WERI-Rb-1 (cell line): ENCODE data around the gene RNF19B.

Experiments used
- DNase-seq: peaks from one replicate; pipeline ENCODE4 v3.0.0-alpha.2; 2020
- H3K27ac ChIP-seq: fragments of 250-450 bp; sonication (Bioruptor Pico); 2 replicates; pipeline ENCODE4 v1.5.1; 2020; ENCODE audit warnings: mild to moderate bottlenecking, moderate library complexity
- H3K27me3 ChIP-seq: fragments of 250-450 bp; sonication (Bioruptor Pico); 2 replicates; pipeline ENCODE4 v1.5.1; 2021; ENCODE audit warnings: mild to moderate bottlenecking, low read depth, moderate library complexity; ENCODE audit not compliant: insufficient read depth, severe bottlenecking
- H3K36me3 ChIP-seq: fragments of 250-450 bp; sonication (Bioruptor Pico); 2 replicates; pipeline ENCODE4 v1.5.1; 2020; ENCODE audit warnings: mild to moderate bottlenecking, moderate library complexity
- H3K4me3 ChIP-seq: 2 replicates; pipeline ENCODE4 v1.5.1; 2011; ENCODE audit warnings: low read depth, mild to moderate bottlenecking, control low read depth, low read length
- H3K9me3 ChIP-seq: fragments of 250-450 bp; sonication (Bioruptor Pico); 2 replicates; pipeline ENCODE4 v1.5.1; 2021; ENCODE audit warnings: mild to moderate bottlenecking, moderate library complexity; ENCODE audit not compliant: severe bottlenecking
- TF ChIP-seq, protein P1 (sequence below): IDR thresholded peaks from 2 replicates; pipeline ENCODE4 v1.5.1; 2011; ENCODE audit warnings: low read depth, mild to moderate bottlenecking, control low read depth, inconsistent platforms, low read length

Gene RNF19B

DNA sequence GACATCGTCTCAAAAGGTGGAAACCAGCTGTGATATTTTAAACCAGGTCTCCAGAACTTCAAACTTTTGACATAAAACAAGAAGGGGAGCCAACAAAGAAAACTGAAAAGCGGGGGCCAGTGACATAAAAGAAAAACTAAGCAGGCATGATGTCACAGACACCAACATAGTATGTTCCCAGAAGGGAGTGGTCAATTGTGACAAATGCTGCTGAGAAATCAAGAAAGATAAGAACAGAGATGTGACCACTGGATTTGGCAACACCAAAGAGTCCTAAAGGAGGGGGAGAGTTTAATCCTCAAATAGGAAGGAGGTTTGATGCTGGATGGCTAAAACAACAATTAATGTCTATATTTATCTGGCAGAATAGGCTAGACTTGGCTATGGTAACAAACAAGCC is 2.3 kb upstream of the RNF19B start:
- Histone ChIP-seq H3K27ac (no peak overlapping the region), H3K9me3 (no peaks in the 10 kb centered on the region), H3K27me3 (no peaks in the 10 kb centered on the region), H3K4me3 (no peak overlapping the region), H3K36me3 (no peaks in the 10 kb centered on the region; the same call in 1 of the 2 replicates)
- TF ChIP-seq, protein P1, sequence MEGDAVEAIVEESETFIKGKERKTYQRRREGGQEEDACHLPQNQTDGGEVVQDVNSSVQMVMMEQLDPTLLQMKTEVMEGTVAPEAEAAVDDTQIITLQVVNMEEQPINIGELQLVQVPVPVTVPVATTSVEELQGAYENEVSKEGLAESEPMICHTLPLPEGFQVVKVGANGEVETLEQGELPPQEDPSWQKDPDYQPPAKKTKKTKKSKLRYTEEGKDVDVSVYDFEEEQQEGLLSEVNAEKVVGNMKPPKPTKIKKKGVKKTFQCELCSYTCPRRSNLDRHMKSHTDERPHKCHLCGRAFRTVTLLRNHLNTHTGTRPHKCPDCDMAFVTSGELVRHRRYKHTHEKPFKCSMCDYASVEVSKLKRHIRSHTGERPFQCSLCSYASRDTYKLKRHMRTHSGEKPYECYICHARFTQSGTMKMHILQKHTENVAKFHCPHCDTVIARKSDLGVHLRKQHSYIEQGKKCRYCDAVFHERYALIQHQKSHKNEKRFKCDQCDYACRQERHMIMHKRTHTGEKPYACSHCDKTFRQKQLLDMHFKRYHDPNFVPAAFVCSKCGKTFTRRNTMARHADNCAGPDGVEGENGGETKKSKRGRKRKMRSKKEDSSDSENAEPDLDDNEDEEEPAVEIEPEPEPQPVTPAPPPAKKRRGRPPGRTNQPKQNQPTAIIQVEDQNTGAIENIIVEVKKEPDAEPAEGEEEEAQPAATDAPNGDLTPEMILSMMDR: no peak
- no peak for DNase-seq

DNA sequence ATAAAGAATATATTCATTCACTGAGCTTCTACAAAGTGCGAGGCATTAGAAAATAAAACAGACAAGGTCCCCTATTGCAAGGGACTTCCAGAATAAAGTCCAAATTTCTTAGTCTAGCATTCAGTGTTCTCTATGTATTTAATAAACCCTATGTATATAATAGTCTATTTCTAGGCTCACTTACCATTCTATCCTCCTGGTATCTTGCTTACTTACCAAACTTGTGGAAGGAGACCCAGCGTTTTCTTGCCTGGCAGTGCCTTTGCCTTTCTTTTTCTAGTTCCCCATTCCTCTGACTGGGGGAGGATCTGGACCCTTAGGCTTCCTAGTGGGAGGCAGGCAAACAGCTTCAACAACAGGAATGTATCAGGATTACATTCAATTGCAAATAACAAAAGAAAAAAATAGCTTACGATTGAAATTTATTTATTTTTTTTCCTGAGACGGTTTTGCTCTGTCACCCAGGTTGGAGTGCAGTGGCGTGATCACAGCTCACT is 690 bp upstream of the RNF19B start:
- no peaks in the 10 kb centered on the region; the same call in 1 of the 2 replicates for H3K36me3 ChIP-seq
- DNase-seq: no peak
- peak overlapping the region; percentile 7 for H3K27ac ChIP-seq
- no peaks in the 10 kb centered on the region for H3K9me3 ChIP-seq
- H3K27me3 ChIP-seq: no peaks in the 10 kb centered on the region
- peak overlapping the region; percentile 34; the same call in 1 of the 2 replicates for H3K4me3 ChIP-seq
- TF ChIP-seq, protein P1: no peak

DNA sequence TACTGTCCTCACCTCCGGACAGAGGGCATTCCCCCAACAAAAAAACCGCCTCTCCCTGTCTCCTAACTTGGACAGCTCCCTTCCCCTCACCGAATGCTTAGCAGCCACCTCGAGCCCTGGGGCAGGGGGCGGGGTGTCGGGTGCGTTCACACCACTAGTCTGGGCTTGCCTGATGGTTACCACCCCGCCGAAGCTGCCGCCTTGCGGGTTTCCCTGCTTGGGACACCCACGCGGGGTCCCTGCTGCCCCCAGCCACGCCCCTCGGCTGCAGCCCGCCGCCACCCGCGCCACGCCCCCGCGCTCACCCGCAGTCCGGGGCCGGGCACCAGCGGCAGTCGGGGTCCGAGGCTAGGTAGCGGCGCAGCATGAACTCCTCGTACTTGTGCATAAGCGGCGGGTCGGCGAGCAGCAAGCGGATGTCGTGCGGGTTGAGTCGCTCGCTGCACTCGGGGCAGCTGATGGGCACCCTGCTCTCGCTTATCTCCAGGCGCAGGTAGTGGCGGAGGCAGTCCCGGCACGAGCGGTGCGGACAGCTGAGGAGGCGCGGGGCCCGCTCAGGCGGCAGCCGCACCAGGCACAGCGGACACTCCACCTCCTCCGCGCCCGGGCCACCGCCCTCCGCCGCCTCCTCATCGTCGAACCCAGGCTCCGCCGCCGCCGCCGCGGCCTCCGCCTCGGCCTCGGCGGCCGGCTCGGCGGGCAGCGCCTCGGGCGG is 706 bp downstream of the RNF19B start:
- Histone ChIP-seq H3K9me3 (no peaks in the 10 kb centered on the region), H3K4me3 (peak overlapping the region; percentile 84), H3K36me3 (no peaks in the 10 kb centered on the region; the same call in 1 of the 2 replicates), H3K27me3 (no peaks in the 10 kb centered on the region), H3K27ac (peak overlapping the region; percentile 63)
- TF ChIP-seq, protein P1: no peak
- peak; percentile 67 for DNase-seq

DNA sequence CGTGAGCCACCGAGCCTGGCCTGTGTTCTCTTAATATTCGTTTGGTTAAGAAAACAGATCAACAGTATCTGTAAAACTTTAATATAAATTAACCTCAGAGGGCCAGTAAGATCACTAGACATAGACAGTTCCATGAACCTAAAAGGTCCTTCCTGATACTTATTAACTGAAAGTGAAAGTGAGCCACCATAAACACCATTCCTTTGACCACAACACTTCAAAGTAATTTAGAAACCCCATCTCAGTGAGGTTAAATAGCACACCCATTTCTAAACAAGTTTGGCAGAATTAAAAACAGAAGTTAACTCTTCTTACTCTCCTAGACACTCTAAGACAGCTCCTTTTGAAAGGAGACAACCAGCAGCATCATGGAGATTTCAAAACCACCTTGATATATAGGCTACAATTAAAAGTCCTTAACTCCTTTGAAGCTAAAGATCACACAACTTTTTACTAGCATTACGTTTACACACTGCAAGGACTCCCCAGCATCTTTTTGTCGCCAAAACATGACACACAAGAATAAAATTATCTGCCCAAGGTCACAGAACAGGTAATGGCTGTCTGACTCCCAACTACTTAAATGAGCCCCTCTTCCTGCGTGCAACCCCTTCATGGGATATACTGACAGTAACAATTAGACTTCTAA is 2.2 kb downstream of the RNF19B start:
- Histone ChIP-seq H3K36me3 (peaks cover 5% of the 10 kb centered on the region; the same call in 1 of the 2 replicates), H3K27me3 (no peaks in the 10 kb centered on the region), H3K4me3 (no peak overlapping the region), H3K27ac (no peak overlapping the region), H3K9me3 (no peaks in the 10 kb centered on the region)
- TF ChIP-seq, protein P1: no peak
- no peak for DNase-seq

DNA sequence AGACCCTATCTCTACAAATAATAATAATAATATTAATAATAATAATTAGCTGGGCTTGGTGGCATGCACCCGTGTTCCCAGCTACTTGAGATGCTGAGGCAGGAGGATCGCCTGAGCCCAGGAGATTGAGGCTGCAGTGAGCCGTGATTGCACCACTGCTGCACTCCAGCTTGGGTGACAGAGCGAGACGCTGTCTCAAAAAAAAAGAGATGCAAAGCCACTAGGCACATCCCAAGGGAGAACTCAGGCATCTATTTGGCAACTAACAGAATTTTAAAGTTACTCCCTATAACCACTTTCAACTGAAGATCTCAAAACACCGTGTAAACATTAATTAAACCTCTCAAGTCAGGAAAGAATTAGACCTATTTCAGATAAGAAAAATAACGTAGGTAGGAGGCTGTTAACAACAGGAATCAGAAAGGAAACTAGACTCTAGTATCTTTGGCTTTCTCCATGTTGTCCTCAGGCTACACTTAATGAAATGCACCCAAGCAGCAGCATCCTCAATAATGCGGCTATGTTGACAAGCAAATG is 3.7 kb downstream of the RNF19B start:
- TF ChIP-seq, protein P1: no peak
- DNase-seq: no peak
- Histone ChIP-seq H3K36me3 (peaks cover 5% of the 10 kb centered on the region; the same call in 1 of the 2 replicates), H3K4me3 (no peak overlapping the region), H3K27me3 (no peaks in the 10 kb centered on the region), H3K27ac (no peak overlapping the region), H3K9me3 (no peaks in the 10 kb centered on the region)
